Glutamatergic neuron (in vitro differentiated cells): ENCODE data around the gene CTNNBIP1. TPM values are rescaled to one million over a fixed set of nuclear protein-coding genes. Genes with fewer than 3 reads are reported as not detected.

Experiments
- DNase-seq: peaks from one replicate; pipeline ENCODE4 v3.0.0; 2022
- H3K27ac Mint-ChIP-seq: one replicate; pipeline ENCODE4 v1.8.0; 2020; ENCODE audit warnings: mild to moderate bottlenecking, mixed read lengths, inconsistent platforms; ENCODE audit not compliant: unreplicated experiment
- H3K27me3 Mint-ChIP-seq: one replicate; pipeline ENCODE4 v1.8.0; 2020; ENCODE audit warnings: mild to moderate bottlenecking, moderate library complexity, mixed read lengths, inconsistent platforms; ENCODE audit not compliant: unreplicated experiment
- H3K36me3 Mint-ChIP-seq: one replicate; pipeline ENCODE4 v1.8.0; 2020; ENCODE audit warnings: mild to moderate bottlenecking, mixed read lengths, inconsistent platforms; ENCODE audit not compliant: unreplicated experiment
- H3K4me1 Mint-ChIP-seq: one replicate; pipeline ENCODE4 v1.8.0; 2020; ENCODE audit warnings: mild to moderate bottlenecking, low read depth, mixed read lengths, inconsistent platforms; ENCODE audit not compliant: unreplicated experiment
- H3K4me3 Mint-ChIP-seq: one replicate; pipeline ENCODE4 v1.8.0; 2020; ENCODE audit warnings: mild to moderate bottlenecking, mixed read lengths, inconsistent platforms; ENCODE audit not compliant: unreplicated experiment
- H3K9me3 Mint-ChIP-seq: one replicate; pipeline ENCODE4 v1.8.0; 2020; ENCODE audit warnings: mild to moderate bottlenecking, moderate library complexity, mixed read lengths, inconsistent platforms; ENCODE audit not compliant: unreplicated experiment
- long read RNA-seq: library from polyadenylated mRNA; unstranded; transcript quantifications from one replicate; pipeline ENCODE4 v2.0.0, GENCODE V29; 2020; ENCODE audit not compliant: unreplicated experiment
- total RNA-seq: library from RNA; stranded (reverse); fragmentation: NEBNext Ultra II Directional; extraction: Animal tissue kit (Norgen Biotek cat#: 25700); gene quantifications from one replicate; pipeline ENCODE4 v1.2.1, GENCODE V29; 2021; ENCODE audit not compliant: unreplicated experiment
- TF ChIP-seq, protein P1 (sequence below): fragments of 200-600 bp; sonication (generic); IDR thresholded peaks from one replicate; pipeline ENCODE4 v1.5.0; 2021; ENCODE audit not compliant: partially characterized antibody, unreplicated experiment

CTNNBIP1 gene
- total RNA-seq: 50.7 TPM
- long read RNA-seq, transcript CTNNBIP1-204 (5 exons, 1,206 nt): major isoform, 10 of 18 reads
- long read RNA-seq, partial matches to known transcripts: 0 of 18 reads
- long read RNA-seq, other reads (novel, unspliced or antisense): 7 of 18 reads

DNA sequence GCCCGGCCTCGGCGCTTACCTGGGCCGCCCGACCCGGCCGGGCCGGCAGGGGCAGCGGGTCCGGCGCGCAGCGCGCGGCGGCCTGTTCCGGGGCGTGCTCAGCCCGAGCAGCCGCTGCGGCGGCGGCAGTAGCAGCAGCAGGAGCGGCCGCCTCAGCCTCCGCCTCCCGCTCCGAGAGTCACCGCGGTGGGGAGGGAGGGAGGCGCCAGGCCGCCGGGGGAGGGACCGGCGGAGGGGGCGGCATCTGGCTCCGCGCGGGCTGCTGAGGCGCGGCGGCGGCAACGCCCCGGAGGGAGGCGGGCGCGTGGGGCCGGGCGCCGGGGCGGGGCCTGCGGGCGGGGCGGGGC, at the start of gene CTNNBIP1:
CTNNBIP1 (minus strand) TSS at position 194 of the 347 bp plus-strand sequence. CDS start 38,205 bp downstream, outside the sequence.
- H3K36me3 Mint-ChIP-seq: no peaks in the 10 kb centered on the region
- H3K27me3 Mint-ChIP-seq: peaks cover 9% of the 10 kb centered on the region
- DNase-seq: no peak
- TF ChIP-seq, protein P1, sequence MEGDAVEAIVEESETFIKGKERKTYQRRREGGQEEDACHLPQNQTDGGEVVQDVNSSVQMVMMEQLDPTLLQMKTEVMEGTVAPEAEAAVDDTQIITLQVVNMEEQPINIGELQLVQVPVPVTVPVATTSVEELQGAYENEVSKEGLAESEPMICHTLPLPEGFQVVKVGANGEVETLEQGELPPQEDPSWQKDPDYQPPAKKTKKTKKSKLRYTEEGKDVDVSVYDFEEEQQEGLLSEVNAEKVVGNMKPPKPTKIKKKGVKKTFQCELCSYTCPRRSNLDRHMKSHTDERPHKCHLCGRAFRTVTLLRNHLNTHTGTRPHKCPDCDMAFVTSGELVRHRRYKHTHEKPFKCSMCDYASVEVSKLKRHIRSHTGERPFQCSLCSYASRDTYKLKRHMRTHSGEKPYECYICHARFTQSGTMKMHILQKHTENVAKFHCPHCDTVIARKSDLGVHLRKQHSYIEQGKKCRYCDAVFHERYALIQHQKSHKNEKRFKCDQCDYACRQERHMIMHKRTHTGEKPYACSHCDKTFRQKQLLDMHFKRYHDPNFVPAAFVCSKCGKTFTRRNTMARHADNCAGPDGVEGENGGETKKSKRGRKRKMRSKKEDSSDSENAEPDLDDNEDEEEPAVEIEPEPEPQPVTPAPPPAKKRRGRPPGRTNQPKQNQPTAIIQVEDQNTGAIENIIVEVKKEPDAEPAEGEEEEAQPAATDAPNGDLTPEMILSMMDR: no peak
- peak within 1 kb of the TSS; percentile 94 for H3K27ac Mint-ChIP-seq
- H3K4me1 Mint-ChIP-seq: peaks cover 12% of the 10 kb centered on the region
- H3K4me3 Mint-ChIP-seq: peak within 1 kb of the TSS; percentile 99
- peaks cover 8% of the 10 kb centered on the region for H3K9me3 Mint-ChIP-seq

- Mint-ChIP-seq H3K4me3 (no peak overlapping the region), H3K27ac (no peak overlapping the region), H3K9me3 (peaks cover 4% of the 10 kb centered on the region), H3K4me1 (peaks cover 19% of the 10 kb centered on the region), H3K27me3 (peaks cover 6% of the 10 kb centered on the region), H3K36me3 (peaks cover 4% of the 10 kb centered on the region)
- TF ChIP-seq, protein P1: no peak
- DNase-seq: no peak
Measured at GRCh38 chr1:9957726-9958125, 47.7 kb upstream of the CTNNBIP1 start.

DNA sequence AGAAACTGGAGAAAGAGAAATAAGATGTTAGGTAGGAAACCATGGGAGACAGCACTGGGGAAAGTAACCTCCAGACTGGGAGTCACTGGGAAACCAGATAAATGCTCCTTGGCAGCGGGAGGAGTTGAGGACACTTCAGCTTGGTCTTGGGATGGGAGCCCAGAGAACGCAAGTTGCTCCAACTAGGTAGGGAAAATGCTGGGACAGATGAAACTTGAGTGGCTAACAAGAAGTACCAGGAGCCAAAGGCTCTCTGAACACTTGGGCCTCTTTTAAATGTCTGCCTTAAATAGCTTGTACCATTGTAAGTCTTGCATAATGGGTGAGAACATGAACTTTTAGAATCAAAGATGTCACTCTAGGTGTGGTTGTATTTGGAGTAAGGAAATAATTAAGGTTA, 36.2 kb upstream of the CTNNBIP1 start:
- no peak for DNase-seq
- peaks cover 11% of the 10 kb centered on the region for H3K9me3 Mint-ChIP-seq
- no peak overlapping the region for H3K27ac Mint-ChIP-seq
- H3K27me3 Mint-ChIP-seq: peaks cover 7% of the 10 kb centered on the region
- H3K4me3 Mint-ChIP-seq: no peak overlapping the region
- H3K36me3 Mint-ChIP-seq: peaks cover 4% of the 10 kb centered on the region
- peaks cover 14% of the 10 kb centered on the region for H3K4me1 Mint-ChIP-seq
- TF ChIP-seq, protein P1: no peak

- peak; percentile 92 for DNase-seq
- Mint-ChIP-seq H3K27me3 (no peaks in the 10 kb centered on the region), H3K4me3 (peak within 1 kb of the TSS; percentile 91), H3K9me3 (peaks cover 2% of the 10 kb centered on the region), H3K36me3 (no peaks in the 10 kb centered on the region), H3K4me1 (peaks cover 3% of the 10 kb centered on the region), H3K27ac (peak within 1 kb of the TSS; percentile 98)
- TF ChIP-seq, protein P1: no peak
Measured at GRCh38 chr1:9942939-9943788, 33.1 kb upstream of the CTNNBIP1 start, which contains the start of the genes LZIC and NMNAT1. Gene LZIC (minus strand): TSS chr1:9943391. CDS start chr1:9936619, 6,772 bp downstream. Gene NMNAT1 (plus strand): TSS chr1:9943475. CDS start chr1:9972074, 28,599 bp downstream.
